GM15510 (cell line): ENCODE data around the gene RRAD.

Source experiments
- POLR2A ChIP-seq: IDR thresholded peaks from 3 replicates; pipeline ENCODE4 v1.6.1; 2011; ENCODE audit warnings: borderline replicate concordance; ENCODE audit not compliant: insufficient read length; ENCODE audit errors: extremely low read depth

The RRAD gene

GRCh38 chr16:66952430-66953110 is 27.2 kb upstream of the RRAD start:
- no peak for TF ChIP-seq POLR2A

DNA sequence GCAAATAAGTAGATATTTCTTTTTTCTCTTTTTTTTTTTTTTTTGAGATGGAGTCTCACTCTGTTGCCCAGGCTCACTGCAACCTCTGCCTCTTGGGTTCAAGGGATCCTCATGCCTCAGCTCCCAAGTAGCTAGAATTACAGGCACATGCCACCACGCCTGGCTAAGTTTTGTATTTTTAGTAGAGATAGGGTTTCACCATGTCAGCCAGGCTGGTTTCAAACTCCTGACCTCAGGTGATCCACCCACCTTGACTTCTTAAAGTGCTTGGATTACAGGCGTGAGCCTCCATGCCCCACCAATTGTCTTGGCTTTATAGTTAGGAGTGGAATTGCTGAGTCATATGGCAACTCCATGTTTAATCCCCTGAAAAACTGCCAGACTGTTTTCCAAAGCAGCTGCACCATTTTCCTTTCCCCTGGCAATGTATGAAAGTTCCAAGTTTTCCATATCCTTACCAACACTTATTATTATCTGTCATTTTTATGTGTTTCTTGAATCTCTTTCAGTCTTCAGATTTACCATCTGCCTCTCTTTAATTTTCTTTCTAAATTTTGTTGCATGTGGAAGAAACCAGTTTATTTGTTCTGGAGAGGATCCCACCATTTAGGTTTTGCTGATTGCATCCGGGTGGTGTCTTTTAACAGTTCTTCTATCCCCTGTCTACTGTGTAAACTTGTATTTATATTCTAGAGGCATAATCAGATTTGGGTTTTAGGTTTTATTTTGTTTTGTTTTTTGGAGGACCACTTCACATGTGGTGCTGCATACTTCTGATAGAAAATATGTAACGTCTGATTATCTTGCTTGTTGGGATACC is 25.8 kb upstream of the RRAD start:
- no peak for TF ChIP-seq POLR2A

DNA sequence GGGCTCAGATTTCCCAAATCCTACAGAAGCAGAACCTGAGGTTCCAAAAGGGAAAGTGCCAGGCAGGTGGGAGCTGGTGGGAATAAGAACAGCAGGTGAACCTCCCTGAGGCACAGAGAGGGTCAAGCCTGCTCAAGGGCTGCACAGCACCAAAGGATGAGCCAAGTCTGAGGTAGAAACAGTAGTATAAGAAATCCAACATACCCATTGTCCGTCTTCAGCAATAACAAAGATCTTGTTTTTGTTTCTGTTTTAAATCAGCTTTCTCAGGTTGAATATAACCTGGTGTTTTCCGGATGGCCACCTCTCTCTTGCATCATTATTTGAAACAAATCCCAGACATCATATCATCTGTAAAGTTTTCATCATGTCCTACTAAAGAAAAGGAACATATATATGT is 25.1 kb upstream of the RRAD start:
- no peak for TF ChIP-seq POLR2A

GRCh38 chr16:66949472-66949871 is 24.1 kb upstream of the RRAD start:
- TF ChIP-seq POLR2A: no peak

GRCh38 chr16:66948837-66949225 is 23.5 kb upstream of the RRAD start:
- no peak for TF ChIP-seq POLR2A

GRCh38 chr16:66948134-66948836 is 22.9 kb upstream of the RRAD start:
- no peak for TF ChIP-seq POLR2A

- TF ChIP-seq POLR2A: no peak
These were observed 22.1 kb upstream of the RRAD start for GRCh38 chr16:66947302-66948065.

- TF ChIP-seq POLR2A: no peak
These were observed 21.6 kb upstream of the RRAD start for GRCh38 chr16:66946974-66947301.

GRCh38 chr16:66946541-66946940 is 21.2 kb upstream of the RRAD start:
- no peak for TF ChIP-seq POLR2A

DNA sequence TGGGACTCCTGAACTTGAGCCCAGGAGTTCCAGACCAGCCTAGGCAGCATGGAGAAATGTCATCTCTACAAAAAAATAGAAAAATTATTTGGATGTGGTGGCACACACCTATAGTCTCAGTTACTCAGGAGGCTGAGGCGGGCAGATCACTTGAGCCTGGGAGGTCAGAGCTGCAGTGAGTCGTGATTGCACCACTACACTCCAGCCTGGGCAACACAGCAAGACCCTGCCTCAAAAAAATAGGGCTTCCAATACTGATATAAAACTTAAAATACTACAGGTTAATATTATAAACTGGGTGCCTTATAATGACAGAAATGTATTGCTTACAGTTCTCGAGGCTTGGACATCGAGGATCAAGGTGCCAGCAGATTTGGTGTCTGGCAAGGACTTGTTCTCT is 20.6 kb upstream of the RRAD start:
- no peak for TF ChIP-seq POLR2A

DNA sequence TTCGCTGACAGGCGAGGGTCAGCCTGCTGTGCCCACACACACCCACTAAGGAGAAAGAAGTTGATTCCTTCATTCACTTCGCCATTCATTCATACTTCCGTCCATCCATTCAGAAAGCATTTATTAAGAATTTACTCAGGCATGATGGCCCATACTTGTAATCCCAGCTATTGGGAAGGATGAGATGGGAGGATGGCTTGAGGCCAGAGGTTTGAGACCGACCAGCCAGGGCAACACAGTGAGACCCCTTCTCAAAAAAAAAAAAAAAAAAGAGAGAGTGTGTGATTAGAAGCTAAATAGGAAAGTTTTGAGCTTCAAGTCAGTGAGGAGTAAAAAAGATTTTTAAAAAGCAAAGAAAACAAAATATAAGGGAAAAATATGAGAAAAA is 18.7 kb upstream of the RRAD start:
- TF ChIP-seq POLR2A: no peak

- no peak for TF ChIP-seq POLR2A
These were observed 18.2 kb upstream of the RRAD start for GRCh38 chr16:66943426-66944053.

- TF ChIP-seq POLR2A: no peak
These were observed 17.6 kb upstream of the RRAD start for GRCh38 chr16:66942981-66943380.

DNA sequence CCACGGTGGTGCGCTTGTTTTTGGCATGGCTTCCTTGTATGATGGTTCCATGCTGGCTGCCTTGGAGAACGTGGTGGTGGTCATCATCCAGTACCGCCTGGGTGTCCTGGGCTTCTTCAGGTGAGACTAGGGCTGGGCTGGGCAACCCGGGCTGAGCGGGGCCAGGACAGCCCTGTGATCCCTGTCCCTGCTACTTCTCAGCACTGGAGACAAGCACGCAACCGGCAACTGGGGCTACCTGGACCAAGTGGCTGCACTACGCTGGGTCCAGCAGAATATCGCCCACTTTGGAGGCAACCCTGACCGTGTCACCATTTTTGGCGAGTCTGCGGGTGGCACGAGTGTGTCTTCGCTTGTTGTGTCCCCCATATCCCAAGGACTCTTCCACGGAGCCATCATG is 14.9 kb upstream of the RRAD start:
- no peak for TF ChIP-seq POLR2A

GRCh38 chr16:66939366-66939765 is 14.0 kb upstream of the RRAD start:
- TF ChIP-seq POLR2A: no peak

- no peak for TF ChIP-seq POLR2A
These were observed 12.5 kb upstream of the RRAD start for GRCh38 chr16:66937725-66938337.
